Body of pancreas (tissue), 4 donors: ENCODE measurements around the gene GM2A.

Experiments
- POLR2A ChIP-seq, 3 donors: fragments of 450-650 bp; IDR thresholded peaks; one replicate each; pipeline ENCODE4 v1.6.1; 2016; ENCODE audit warnings: antibody characterized with exemption in 3 of 3, mild to moderate bottlenecking in 2 of 3
- TF ChIP-seq, protein P1 (sequence below), 7 experiments: fragments of 450-650 bp in 4 of 7; fragments of 200-600 bp in 3 of 7; sonication (generic) in 3 of 7; IDR thresholded peaks; one replicate each; pipeline ENCODE4 v1.5.1; 2016 to 2019; ENCODE audit warnings: antibody characterized with exemption in 7 of 7

DNA sequence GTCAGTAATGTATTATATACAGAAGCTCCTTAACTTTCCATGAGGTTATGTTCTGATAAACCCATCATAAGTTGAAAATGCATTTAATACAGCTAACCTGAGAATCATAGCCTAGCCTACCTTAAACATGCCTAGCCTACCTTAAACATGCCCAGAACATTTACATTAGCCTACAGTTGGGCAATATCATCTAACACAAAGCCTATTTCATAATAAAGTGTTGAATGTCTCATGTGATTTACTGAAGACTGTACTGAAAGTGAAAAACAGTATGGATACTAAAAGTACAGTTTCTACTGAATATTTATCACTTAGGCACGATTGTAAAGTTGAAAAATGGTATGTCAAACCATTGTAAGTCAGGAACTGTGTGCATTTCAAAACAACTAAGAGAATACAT, 1.6 kb downstream of the GM2A start:
- TF ChIP-seq, protein P1, sequence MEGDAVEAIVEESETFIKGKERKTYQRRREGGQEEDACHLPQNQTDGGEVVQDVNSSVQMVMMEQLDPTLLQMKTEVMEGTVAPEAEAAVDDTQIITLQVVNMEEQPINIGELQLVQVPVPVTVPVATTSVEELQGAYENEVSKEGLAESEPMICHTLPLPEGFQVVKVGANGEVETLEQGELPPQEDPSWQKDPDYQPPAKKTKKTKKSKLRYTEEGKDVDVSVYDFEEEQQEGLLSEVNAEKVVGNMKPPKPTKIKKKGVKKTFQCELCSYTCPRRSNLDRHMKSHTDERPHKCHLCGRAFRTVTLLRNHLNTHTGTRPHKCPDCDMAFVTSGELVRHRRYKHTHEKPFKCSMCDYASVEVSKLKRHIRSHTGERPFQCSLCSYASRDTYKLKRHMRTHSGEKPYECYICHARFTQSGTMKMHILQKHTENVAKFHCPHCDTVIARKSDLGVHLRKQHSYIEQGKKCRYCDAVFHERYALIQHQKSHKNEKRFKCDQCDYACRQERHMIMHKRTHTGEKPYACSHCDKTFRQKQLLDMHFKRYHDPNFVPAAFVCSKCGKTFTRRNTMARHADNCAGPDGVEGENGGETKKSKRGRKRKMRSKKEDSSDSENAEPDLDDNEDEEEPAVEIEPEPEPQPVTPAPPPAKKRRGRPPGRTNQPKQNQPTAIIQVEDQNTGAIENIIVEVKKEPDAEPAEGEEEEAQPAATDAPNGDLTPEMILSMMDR (IDR thresholded peaks at IDR 0.05), result no peak
- no peak for TF ChIP-seq POLR2A (IDR thresholded peaks at IDR 0.05)
